Coronary artery (tissue), 2 donors: ENCODE results near the gene CAMTA1.

Experiments
- DNase-seq: peaks from one replicate; pipeline ENCODE4 v3.0.0-alpha.2; 2017; ENCODE audit warnings: low spot score
- H3K27ac ChIP-seq, 2 donors: fragments of 200-600 bp; sonication (generic); one replicate each; pipeline ENCODE4 v1.5.1; 2016 to 2019
- H3K4me3 ChIP-seq: fragments of 200-600 bp; sonication (generic); 2 replicates; pipeline ENCODE4 v1.5.1; 2016; ENCODE audit warnings: mild to moderate bottlenecking, moderate library complexity
- TF ChIP-seq, protein P1 (sequence below): fragments of 200-600 bp; sonication (generic); IDR thresholded peaks from one replicate; pipeline ENCODE4 v1.5.1; 2019; ENCODE audit warnings: antibody characterized with exemption

CAMTA1 gene

DNA sequence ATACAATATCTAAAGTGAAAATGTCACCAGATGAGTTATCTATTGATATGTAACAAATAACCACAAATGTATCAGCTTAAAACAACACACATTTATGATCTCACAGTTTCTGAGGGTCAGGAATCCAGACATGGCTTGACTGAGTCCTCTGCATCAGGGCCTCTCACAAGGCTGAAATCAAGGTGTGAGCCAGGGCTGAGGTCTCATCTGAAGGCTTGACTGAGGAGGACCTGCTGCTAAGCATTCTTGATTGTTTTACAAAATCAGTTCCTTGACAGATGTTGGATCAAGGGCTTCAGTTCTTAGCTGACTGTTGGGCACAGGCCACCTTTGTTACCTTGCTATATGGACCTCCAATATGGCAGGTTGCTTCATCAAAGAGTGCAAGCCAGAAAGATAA, 483.7 kb downstream of the CAMTA1 start:
- no peak overlapping the region for H3K27ac ChIP-seq
- no peak overlapping the region for H3K4me3 ChIP-seq
- TF ChIP-seq, protein P1, sequence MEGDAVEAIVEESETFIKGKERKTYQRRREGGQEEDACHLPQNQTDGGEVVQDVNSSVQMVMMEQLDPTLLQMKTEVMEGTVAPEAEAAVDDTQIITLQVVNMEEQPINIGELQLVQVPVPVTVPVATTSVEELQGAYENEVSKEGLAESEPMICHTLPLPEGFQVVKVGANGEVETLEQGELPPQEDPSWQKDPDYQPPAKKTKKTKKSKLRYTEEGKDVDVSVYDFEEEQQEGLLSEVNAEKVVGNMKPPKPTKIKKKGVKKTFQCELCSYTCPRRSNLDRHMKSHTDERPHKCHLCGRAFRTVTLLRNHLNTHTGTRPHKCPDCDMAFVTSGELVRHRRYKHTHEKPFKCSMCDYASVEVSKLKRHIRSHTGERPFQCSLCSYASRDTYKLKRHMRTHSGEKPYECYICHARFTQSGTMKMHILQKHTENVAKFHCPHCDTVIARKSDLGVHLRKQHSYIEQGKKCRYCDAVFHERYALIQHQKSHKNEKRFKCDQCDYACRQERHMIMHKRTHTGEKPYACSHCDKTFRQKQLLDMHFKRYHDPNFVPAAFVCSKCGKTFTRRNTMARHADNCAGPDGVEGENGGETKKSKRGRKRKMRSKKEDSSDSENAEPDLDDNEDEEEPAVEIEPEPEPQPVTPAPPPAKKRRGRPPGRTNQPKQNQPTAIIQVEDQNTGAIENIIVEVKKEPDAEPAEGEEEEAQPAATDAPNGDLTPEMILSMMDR: no peak
- DNase-seq: no peak

DNA sequence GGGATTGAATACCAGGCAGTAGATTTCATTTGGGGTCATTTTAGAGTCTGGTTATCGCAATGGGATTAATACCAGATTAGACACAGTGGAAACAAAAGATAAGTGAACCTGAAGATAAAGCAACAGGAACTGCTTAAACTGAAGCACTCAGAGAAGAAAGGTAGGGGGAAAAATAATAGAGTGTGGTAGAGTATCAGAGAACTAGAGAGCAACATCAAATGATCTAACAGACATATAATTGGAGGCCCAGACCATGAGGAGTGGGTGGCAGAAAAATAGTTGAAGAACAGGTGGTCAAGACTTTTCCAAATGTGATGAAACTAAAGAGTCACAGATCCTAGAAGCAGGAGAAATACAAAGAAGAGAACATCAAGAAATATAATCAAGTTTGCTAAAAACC, 484.3 kb downstream of the CAMTA1 start:
- no peak overlapping the region for H3K4me3 ChIP-seq
- no peak overlapping the region for H3K27ac ChIP-seq
- TF ChIP-seq, protein P1: no peak
- no peak for DNase-seq

DNA sequence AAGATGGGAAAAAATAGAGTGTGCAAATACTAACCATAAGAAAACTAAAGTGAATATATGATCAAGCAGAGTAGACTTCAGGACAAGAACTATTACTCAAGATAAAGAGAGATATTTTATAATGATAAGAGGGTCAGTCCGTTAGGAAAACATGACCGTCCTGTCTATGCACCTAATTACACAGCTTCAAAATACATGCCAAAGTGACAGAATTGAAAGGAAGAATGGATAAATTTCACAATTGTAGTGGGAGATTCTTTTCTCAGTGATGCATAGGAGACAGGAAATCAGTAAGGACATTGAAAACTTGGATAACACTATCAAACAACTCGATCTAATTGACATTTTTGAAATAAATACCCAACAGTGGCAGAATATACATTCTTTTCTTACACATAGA, 489.0 kb downstream of the CAMTA1 start:
- no peak overlapping the region for H3K4me3 ChIP-seq

DNA sequence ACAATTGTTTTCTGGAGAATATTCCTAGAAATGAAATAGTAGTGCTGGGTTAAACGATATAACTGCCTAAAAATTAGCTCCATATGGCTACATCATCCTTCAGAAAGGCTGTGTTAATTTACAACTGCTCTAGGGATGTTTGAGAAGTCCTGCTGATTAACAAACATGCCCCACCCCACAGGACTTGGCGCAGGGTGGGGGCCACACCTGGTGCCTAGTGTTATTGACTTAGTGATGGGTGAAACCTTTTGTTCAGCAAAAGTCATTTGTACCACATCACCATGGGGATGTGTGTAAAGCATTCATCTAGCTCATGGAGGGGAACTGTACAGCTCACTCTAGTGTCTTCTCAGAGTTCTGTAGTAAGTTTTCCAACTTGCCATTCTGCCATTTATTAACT, 492.8 kb downstream of the CAMTA1 start:
- TF ChIP-seq, protein P1: no peak
- no peak overlapping the region for H3K27ac ChIP-seq
- no peak for DNase-seq
- no peak overlapping the region for H3K4me3 ChIP-seq

More for the DNA sequence above, 489.0 kb downstream of the CAMTA1 start:
- no peak for DNase-seq
- no peak overlapping the region for H3K27ac ChIP-seq
- TF ChIP-seq, protein P1: no peak

DNA sequence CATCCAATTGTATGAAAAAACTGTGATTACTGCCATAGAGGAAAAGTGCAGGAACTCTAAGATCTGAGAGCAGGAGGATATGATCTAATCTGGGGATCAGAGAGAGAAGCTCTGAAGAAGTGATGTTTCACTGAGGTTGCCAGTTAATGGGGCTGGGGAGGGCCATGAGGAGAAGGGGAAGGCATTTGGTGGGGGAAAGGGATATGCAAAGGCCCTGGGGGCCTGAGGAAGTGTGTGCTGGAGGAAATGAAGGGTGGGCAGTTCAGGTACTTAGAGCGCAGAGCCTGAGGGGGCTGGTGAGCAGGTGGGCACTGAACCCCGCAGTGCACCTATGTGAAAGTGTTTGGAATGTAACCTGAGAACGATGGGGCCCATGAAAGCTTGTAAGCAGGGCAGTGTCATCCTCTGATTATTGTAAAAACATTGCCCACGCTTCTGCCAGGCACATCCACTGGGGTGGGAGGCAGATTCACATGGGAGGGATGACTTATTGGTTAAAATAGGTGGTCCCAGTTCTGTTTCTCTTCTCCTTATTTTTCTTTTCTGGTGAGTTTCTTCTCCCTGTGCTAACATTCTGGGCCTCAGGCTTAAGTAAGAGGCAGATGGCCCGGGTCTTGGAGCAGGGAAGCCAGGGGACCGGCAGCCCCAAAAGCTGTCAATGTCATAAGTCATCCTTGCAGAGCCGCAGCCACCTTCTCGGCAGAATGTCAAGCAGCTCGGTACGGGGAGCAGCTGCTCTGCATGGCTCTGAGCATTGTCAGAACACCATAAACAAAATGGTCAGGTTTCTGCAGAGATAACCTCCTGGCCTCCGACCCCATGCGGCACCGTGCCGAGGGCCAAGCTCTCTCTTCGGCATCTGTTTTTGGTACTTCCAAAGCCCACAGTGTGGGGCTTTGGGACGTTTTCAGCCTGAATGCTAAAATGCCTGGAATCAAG, 493.8 kb downstream of the CAMTA1 start:
- TF ChIP-seq, protein P1: no peak
- DNase-seq: peak; percentile 43
- Histone ChIP-seq H3K27ac (no peak overlapping the region), H3K4me3 (no peak overlapping the region)

DNA sequence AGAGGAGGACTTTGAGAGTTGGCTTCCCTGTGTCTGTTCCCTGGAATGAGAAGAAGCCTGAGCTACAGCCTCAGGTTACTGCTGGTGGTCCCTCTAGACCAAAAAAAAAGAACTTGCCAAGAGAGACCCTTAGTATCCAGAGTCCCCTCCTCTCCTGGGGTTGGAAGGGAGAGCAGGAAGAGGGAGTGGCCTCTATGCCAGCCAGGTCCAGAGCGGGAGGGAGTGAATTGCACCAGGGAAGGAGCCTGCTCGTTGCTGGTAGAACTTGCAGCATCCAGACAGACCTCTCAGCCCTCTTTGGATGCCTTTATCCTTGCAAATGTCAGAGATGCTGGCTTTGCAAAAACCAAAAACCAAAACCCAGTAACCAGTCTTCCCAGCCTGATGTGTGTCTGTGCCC, 494.5 kb downstream of the CAMTA1 start:
- TF ChIP-seq, protein P1: no peak
- peak; percentile 45 for DNase-seq
- Histone ChIP-seq H3K27ac (no peak overlapping the region), H3K4me3 (no peak overlapping the region)

DNA sequence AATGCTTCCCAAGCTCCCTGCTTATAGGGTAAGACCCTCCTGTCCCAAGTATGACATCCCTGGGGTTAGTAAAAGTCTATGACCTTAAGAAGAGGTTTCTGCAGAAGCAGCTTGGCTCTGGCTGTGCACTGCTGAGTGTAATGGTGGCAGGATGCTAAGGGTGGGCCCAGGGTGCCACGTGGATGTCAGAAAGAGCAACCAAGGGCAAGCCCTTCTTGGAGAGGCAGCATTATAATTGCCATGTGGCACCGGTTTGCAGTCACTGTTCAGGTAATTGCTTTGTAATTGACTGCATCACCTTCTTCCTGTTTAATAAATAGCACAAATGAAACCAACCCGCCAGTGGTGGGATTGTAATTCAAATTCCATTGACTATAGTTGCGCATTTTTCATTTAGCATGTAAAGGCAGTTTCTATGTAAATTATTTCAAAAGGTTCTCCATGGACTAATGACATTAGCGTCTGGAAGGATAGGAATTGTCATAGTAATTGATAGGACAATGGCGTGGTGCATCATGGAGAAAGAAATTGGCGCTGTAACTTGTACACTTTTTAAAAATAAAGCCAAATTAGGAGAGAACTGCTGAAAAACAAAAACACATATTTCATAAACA, 495.2 kb downstream of the CAMTA1 start:
- Histone ChIP-seq H3K27ac (no peak overlapping the region), H3K4me3 (no peak overlapping the region)
- DNase-seq: peak; percentile 26
- TF ChIP-seq, protein P1: no peak
